Spleen (tissue), 11 donors: Measurements from ENCODE around the gene NXPH4. TPM values are rescaled to one million over a fixed set of nuclear protein-coding genes. Genes with fewer than 3 reads are reported as not detected.

Experiments used
- DNase-seq: peaks from one replicate; pipeline ENCODE4 v3.0.0-alpha.2; 2020
- H3K27ac ChIP-seq, 8 donors: fragments of 200-600 bp; sonication (generic) in 7 of 8; 1 replicate in 4 of 8; 2 replicates in 4 of 8; pipeline versions ENCODE4 v1.5.0 to v1.8.0; 2016 to 2021; ENCODE audit warnings: inconsistent platforms in 4 of 8, mild to moderate bottlenecking in 4 of 8, moderate library complexity in 1 of 8
- H3K27me3 ChIP-seq, 7 donors: fragments of 200-600 bp; sonication (generic) in 6 of 7; replicated peaks in 1 of 7; 1 replicate in 4 of 7; 2 replicates in 3 of 7; pipeline versions ENCODE4 v1.5.0 to v1.8.0; 2016 to 2021; ENCODE audit warnings: inconsistent platforms in 3 of 7, mild to moderate bottlenecking in 1 of 7
- H3K36me3 ChIP-seq, 6 donors: fragments of 200-600 bp; sonication (generic) in 5 of 6; 1 replicate in 4 of 6; 2 replicates in 2 of 6; pipeline versions ENCODE4 v1.5.0 to v1.8.0; 2016 to 2021; ENCODE audit warnings: inconsistent platforms in 2 of 6
- H3K4me1 ChIP-seq, 6 donors: fragments of 200-600 bp; sonication (generic) in 5 of 6; 1 replicate in 3 of 6; 2 replicates in 3 of 6; pipeline versions ENCODE4 v1.5.0 to v1.8.0; 2016 to 2021; ENCODE audit warnings: inconsistent platforms in 3 of 6
- H3K4me3 ChIP-seq, 8 donors: fragments of 200-600 bp; sonication (generic) in 7 of 8; 1 replicate in 4 of 8; 2 replicates in 4 of 8; pipeline versions ENCODE4 v1.5.0 to v1.8.0; 2016 to 2021; ENCODE audit warnings: inconsistent platforms in 4 of 8, mild to moderate bottlenecking in 4 of 8, moderate library complexity in 2 of 8
- H3K9me3 ChIP-seq, 8 donors: fragments of 200-600 bp; sonication (generic) in 7 of 8; 1 replicate in 4 of 8; 2 replicates in 4 of 8; pipeline versions ENCODE4 v1.5.0 to v1.8.0; 2016 to 2021; ENCODE audit warnings: inconsistent platforms in 4 of 8
- POLR2A ChIP-seq, 3 donors: fragments of 450-650 bp; IDR thresholded peaks; one replicate each; pipeline ENCODE4 v1.5.1; 2017; ENCODE audit warnings: antibody characterized with exemption in 3 of 3, mild to moderate bottlenecking in 1 of 3
- POLR2AphosphoS5 ChIP-seq, 3 donors: sonication (generic); formaldehyde crosslinking; IDR thresholded peaks; one replicate each; pipeline ENCODE4 v1.5.1; 2017; ENCODE audit warnings: antibody characterized with exemption in 3 of 3
- WGBS, 5 donors: extraction: QIAGEN DNeasy Blood & Tissue Kit in 3 of 5; methylation state at CpG; one replicate each; pipeline versions ENCODE4 v1.1.5 to v1.1.7; 2013 to 2018; 5-methylcytosine and 5-hydroxymethylcytosine counted together
- intact Hi-C: fragments of 100-400 bp; cut with DNase I; formaldehyde crosslinking; loops from one replicate; pipeline ENCODE4 v1.15.0; 2023; ENCODE audit warnings: low total_unique reads
- polyA plus RNA-seq, 3 donors: library from polyadenylated mRNA; stranded (reverse); fragments of 200-250 nt; gene quantifications; one replicate each; pipeline ENCODE4 v1.2.1, GENCODE V29; 2013
- total RNA-seq, 7 donors: library from RNA; depleted of rRNA in 3 of 7; stranded (reverse); fragments of >200 nt in 3 of 7; fragmentation: NEBNext Ultra II Directional in 4 of 7; extraction: Animal tissue kit (Norgen Biotek cat#: 25700) in 4 of 7; gene quantifications; one replicate each; pipeline versions ENCODE4 v1.1.0 to v1.2.1, GENCODE V29; 2016 to 2021
- TF ChIP-seq, protein P1 (sequence below), 11 experiments: fragments of 200-600 bp in 7 of 11; fragments of 450-650 bp in 4 of 11; sonication (generic) in 4 of 11; IDR thresholded peaks in 8 of 11; conservative IDR thresholded peaks in 3 of 11; 1 replicate in 7 of 11; 2 replicates in 4 of 11; pipeline versions ENCODE4 v1.4.0 to v1.8.0; 2016 to 2021; ENCODE audit warnings: antibody characterized with exemption in 11 of 11, inconsistent platforms in 4 of 11, mild to moderate bottlenecking in 1 of 11
- donor health status: healthy with polysubstance abuse.
- donor health status: DM: no; HTN: no; CAD: no; lungs with moderate emphysema.
- donor health status: DM: no; HTN: no; CAD: no.
- donor health status: Bipolar disorder and iron deficiency.
- donor health status: healthy.
- donor health status: DM: no; HTN: no; CAD: no.
- donor health status: DM: yes; HTN: yes; CAD: no.

NXPH4 gene
- total and polyA plus RNA-seq, 10 donors: 0.11 to 0.60 (median 0.23) TPM; not detected in 4

DNA sequence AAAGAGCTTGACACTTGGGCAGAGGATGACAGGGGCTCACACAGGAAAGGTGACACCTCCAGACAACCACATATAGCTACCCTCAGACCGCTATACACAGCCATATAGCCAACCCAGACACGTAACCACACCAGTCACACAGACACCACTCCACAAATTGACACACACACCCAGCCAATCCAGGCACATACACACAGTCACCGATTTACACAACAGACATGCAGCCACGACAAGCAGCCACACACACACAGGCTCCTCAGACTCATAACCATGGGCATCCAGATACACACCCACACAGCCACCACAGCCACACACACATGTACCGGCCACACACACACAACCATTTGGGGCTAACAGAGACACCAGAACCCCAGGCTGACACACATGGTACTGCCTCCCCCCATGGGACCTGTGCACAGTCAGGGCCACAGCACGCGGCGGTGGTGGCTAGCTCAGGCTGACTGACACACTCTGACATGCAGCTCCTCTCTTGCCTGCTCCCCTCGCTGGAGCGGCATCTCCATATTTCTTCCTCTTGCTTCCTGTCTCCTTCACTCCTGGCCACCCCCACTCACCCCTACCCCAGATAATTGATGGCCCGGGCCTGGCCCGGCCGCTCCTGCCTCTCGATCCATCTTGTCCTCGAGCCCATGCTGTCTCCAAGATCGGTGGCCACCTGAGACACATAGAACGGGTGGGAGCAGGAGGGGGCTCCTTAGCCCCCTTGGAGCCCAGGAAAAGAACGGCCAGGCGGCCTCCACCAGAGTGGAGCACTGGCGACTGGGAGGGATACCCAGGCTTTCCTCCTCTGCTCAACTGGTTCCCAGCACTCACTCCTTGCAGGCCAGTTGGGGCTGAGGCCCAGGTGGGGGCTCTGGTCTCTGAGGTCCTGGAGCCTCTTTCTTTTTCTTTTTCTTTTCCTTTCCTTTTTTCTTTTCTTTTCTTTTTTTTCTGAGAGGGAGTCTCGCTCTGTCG is 6.9 kb downstream of the NXPH4 start:
- Histone ChIP-seq H3K4me1 (peaks cover 0 to 82% (median 40%) of the 10 kb centered on the region in 6 donors), H3K36me3 (no peaks in the 10 kb centered on the region), H3K27ac (no peak overlapping the region), H3K4me3 (no peak overlapping the region), H3K27me3 (peaks cover 0 to 96% (median 88%) of the 10 kb centered on the region in 7 donors), H3K9me3 (no peaks in the 10 kb centered on the region)
- 39 to 49% (median 40%) methylated on average over 20 to 22 of the region's 22 CpGs for WGBS, 5 donors
- TF ChIP-seq POLR2AphosphoS5 (IDR thresholded peaks at IDR 0.05) (no peak), POLR2A (IDR thresholded peaks at IDR 0.05) (no peak)
- TF ChIP-seq, protein P1, sequence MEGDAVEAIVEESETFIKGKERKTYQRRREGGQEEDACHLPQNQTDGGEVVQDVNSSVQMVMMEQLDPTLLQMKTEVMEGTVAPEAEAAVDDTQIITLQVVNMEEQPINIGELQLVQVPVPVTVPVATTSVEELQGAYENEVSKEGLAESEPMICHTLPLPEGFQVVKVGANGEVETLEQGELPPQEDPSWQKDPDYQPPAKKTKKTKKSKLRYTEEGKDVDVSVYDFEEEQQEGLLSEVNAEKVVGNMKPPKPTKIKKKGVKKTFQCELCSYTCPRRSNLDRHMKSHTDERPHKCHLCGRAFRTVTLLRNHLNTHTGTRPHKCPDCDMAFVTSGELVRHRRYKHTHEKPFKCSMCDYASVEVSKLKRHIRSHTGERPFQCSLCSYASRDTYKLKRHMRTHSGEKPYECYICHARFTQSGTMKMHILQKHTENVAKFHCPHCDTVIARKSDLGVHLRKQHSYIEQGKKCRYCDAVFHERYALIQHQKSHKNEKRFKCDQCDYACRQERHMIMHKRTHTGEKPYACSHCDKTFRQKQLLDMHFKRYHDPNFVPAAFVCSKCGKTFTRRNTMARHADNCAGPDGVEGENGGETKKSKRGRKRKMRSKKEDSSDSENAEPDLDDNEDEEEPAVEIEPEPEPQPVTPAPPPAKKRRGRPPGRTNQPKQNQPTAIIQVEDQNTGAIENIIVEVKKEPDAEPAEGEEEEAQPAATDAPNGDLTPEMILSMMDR (IDR thresholded peaks at IDR 0.05 in 8 of 11, conservative IDR thresholded peaks at IDR 0.05 in 3 of 11): peak in 1 of 11 experiments; percentile 2
- intact Hi-C loops: no loop called here
- DNase-seq: no peak

DNA sequence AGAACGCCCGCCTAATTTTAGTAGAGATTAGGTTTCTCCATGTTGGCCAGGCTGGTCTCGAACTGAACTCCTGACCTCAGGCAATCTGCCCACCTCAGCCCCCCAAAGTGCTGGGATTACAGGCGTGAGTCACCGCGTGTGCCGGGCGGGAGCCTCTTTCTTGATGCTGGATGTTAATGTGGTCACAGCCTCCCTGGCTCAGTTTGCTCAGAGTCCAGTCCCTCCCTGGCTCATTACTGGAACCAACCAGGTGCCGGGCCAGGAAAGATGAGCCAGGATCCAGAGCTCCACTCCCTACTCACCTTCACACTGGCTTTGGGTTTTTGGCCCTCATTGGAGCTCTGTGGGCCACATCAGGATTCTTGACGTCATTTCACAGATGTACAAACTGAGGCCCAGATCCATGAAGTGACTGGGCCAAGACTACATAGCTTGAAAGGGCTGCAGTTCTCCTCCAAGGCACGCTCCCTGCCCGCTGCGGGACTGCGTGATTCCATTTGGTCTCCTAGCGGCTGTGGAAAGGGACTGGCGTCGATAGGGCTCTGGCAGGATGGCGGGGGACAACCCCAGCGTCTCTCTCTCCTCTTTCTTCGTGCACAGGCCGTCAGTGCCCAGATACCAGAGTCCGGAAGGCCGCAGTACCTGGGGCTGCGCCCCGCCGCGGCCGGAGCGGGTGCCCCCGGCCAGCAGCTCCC is 7.8 kb downstream of the NXPH4 start:
- H3K4me1 ChIP-seq: peaks cover 0 to 91% (median 49%) of the 10 kb centered on the region in 6 donors
- H3K27ac ChIP-seq: no peak overlapping the region
- DNase-seq: no peak
- intact Hi-C loops: no loop called here
- WGBS, 5 donors: 29 to 45% (median 35%) methylated on average over 30 of the region's 30 CpGs
- H3K36me3 ChIP-seq: no peaks in the 10 kb centered on the region
- H3K4me3 ChIP-seq: peak overlapping the region in 4 of 8 donors; percentile 0 to 55 (median 12)
- TF ChIP-seq POLR2AphosphoS5 (IDR thresholded peaks at IDR 0.05): no peak
- TF ChIP-seq, protein P1 (IDR thresholded peaks at IDR 0.05 in 8 of 11, conservative IDR thresholded peaks at IDR 0.05 in 3 of 11): no peak
- TF ChIP-seq POLR2A (IDR thresholded peaks at IDR 0.05): no peak
- H3K27me3 ChIP-seq: peaks cover 0 to 87% (median 79%) of the 10 kb centered on the region in 7 donors
- H3K9me3 ChIP-seq: no peaks in the 10 kb centered on the region

DNA sequence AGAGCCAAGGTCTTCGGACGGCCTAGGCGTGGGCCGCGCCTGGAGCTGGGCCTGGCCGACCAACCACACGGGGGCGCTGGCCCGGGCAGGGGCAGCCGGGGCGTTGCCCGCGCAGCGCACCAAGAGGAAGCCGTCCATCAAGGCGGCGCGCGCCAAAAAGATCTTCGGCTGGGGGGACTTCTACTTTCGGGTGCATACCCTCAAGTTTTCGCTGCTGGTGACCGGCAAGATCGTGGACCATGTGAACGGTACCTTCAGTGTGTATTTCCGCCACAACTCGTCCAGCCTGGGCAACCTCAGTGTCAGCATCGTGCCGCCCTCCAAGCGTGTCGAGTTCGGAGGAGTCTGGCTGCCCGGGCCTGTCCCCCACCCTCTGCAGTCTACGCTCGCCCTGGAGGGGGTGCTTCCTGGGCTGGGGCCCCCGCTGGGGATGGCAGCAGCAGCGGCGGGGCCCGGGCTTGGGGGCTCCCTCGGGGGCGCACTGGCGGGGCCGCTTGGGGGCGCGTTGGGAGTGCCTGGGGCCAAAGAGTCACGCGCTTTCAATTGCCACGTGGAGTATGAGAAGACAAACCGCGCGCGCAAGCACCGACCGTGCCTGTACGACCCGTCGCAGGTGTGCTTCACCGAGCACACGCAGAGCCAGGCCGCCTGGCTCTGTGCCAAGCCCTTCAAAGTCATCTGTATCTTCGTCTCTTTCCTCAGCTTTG is 8.5 kb downstream of the NXPH4 start:
- WGBS, 5 donors: 8 to 19% (median 9%) methylated on average over 20 to 61 of the region's 61 CpGs
- Histone ChIP-seq H3K27me3 (peaks cover 0 to 80% (median 72%) of the 10 kb centered on the region in 7 donors), H3K27ac (no peak overlapping the region), H3K4me3 (peak overlapping the region in 4 of 8 donors; percentile 0 to 55 (median 12)), H3K4me1 (peaks cover under 1 to 94% (median 52%) of the 10 kb centered on the region in 6 donors), H3K36me3 (no peaks in the 10 kb centered on the region), H3K9me3 (no peaks in the 10 kb centered on the region)
- intact Hi-C loops: no loop called here
- peak; percentile 92 for DNase-seq
- TF ChIP-seq POLR2A (IDR thresholded peaks at IDR 0.05) (no peak), POLR2AphosphoS5 (IDR thresholded peaks at IDR 0.05) (peak in 2 of 3 donors; percentile 15 to 76)
- TF ChIP-seq, protein P1 (IDR thresholded peaks at IDR 0.05 in 8 of 11, conservative IDR thresholded peaks at IDR 0.05 in 3 of 11): peak; percentile 30 to 85 (median 65)
